T-cell (primary cell): ENCODE results near the gene TRMT6. TPM values are rescaled to one million over a fixed set of nuclear protein-coding genes. Genes with fewer than 3 reads are reported as not detected.

Source experiments
- ATAC-seq, 4 experiments: fragments of 200-7000 bp in 3 of 4; fragments of 150-1000 bp in 1 of 4; cut with Tn5 transposase; replicated peaks in 1 of 4; 1 replicate in 3 of 4; 2 replicates in 1 of 4; pipeline ENCODE4 v1.10.0; 2021; ENCODE audit warnings: moderate library complexity in 3 of 4, mild to moderate bottlenecking in 2 of 4, moderate number of reproducible peaks in 1 of 4
- CTCF ChIA-PET, 2 donors: fragments of 300-600 bp; sonication (Branson Sonifier 250); formaldehyde crosslinking; loops; one replicate each; lab custom pipeline; 2022; ENCODE audit warnings: antibody characterized with exemption in 2 of 2; lab: Charles Lee
- POLR2A ChIA-PET, 2 donors: fragments of 300-600 bp; sonication (Branson Sonifier 250); formaldehyde crosslinking; loops; one replicate each; lab custom pipeline; 2022; ENCODE audit warnings: antibody characterized with exemption in 2 of 2; lab: Charles Lee
- DNase-seq, 35 experiments: peaks; one replicate each; pipeline versions ENCODE4 v3.0.0 to v3.0.0-alpha.2; 2013 to 2023
- H3K27ac ChIP-seq: one replicate; pipeline ENCODE4 v1.5.1; 2013; ENCODE audit warnings: low read length
- H3K27me3 ChIP-seq, 2 experiments: replicated peaks in 1 of 2; 1 replicate in 1 of 2; 2 replicates in 1 of 2; pipeline versions ENCODE4 v1.6.1 to v1.7.0; 2013; ENCODE audit warnings: low read length in 1 of 2, mixed read lengths in 1 of 2; ENCODE audit not compliant: control insufficient read depth in 2 of 2, insufficient read depth in 2 of 2; ENCODE audit errors: extremely low read depth in 1 of 2
- H3K36me3 ChIP-seq, 2 donors: 1 replicate in 1 of 2; 2 replicates in 1 of 2; pipeline versions ENCODE4 v1.6.1 to v1.7.0; 2013; ENCODE audit warnings: low read length in 1 of 2; ENCODE audit not compliant: control insufficient read depth in 2 of 2, insufficient read depth in 1 of 2; ENCODE audit errors: extremely low read depth in 1 of 2
- H3K4me1 ChIP-seq, 2 experiments: 1 replicate in 1 of 2; 2 replicates in 1 of 2; pipeline versions ENCODE4 v1.6.1 to v1.7.0; 2013; ENCODE audit warnings: low read length in 2 of 2, mixed read lengths in 1 of 2; ENCODE audit not compliant: insufficient read depth in 2 of 2, control insufficient read depth in 1 of 2; ENCODE audit errors: extremely low read depth in 1 of 2
- H3K4me3 ChIP-seq, 2 donors: 1 replicate in 1 of 2; 2 replicates in 1 of 2; pipeline versions ENCODE4 v1.5.1 to v1.7.0; 2013; ENCODE audit warnings: mild to moderate bottlenecking in 2 of 2, low read length in 1 of 2, moderate library complexity in 1 of 2; ENCODE audit not compliant: control insufficient read depth in 1 of 2; ENCODE audit errors: extremely low read depth in 1 of 2
- H3K9me3 ChIP-seq: 2 replicates; pipeline ENCODE4 v1.7.0; 2013
- H3K27ac Mint-ChIP-seq, 2 donors: one replicate each; pipeline ENCODE4 v1.8.0; 2020 to 2021; ENCODE audit warnings: mild to moderate bottlenecking in 2 of 2, mixed read lengths in 2 of 2
- H3K27me3 Mint-ChIP-seq, 2 donors: one replicate each; pipeline ENCODE4 v1.8.0; 2021 to 2022; ENCODE audit warnings: mixed read lengths in 2 of 2
- H3K36me3 Mint-ChIP-seq: one replicate; pipeline ENCODE4 v1.8.0; 2021; ENCODE audit warnings: mixed read lengths
- H3K4me1 Mint-ChIP-seq, 3 donors: one replicate each; pipeline ENCODE4 v1.8.0; 2020 to 2022; ENCODE audit warnings: mixed read lengths in 3 of 3, mild to moderate bottlenecking in 1 of 3
- H3K4me3 Mint-ChIP-seq, 3 donors: one replicate each; pipeline ENCODE4 v1.8.0; 2020 to 2022; ENCODE audit warnings: mild to moderate bottlenecking in 3 of 3, mixed read lengths in 3 of 3, moderate library complexity in 3 of 3
- H3K9me3 Mint-ChIP-seq, 3 donors: one replicate each; pipeline ENCODE4 v1.8.0; 2020 to 2022; ENCODE audit warnings: mixed read lengths in 3 of 3
- whole genome bisulfite sequencing: methylation state at CpG from one replicate; pipeline ENCODE4 v1.1.5; 2013; ENCODE audit warnings: missing lambda C conversion rate; ENCODE audit not compliant: insufficient coverage; 5-methylcytosine and 5-hydroxymethylcytosine counted together
- total RNA-seq, 35 experiments: library from RNA in 6 of 35; stranded (reverse) in 6 of 35; fragments of 120-200 nt in 1 of 35; gene quantifications; one replicate each; pipeline versions ENCODE4 v1.2.1 to v1.2.4 and lab custom pipeline; 2013 to 2026

TRMT6 gene
- total RNA-seq, 5 donors from 2014 or later (not counting 1 experiment from before 2014, with no cell fraction given), result 9.4 to 14.6 (median 13.6) TPM

DNA sequence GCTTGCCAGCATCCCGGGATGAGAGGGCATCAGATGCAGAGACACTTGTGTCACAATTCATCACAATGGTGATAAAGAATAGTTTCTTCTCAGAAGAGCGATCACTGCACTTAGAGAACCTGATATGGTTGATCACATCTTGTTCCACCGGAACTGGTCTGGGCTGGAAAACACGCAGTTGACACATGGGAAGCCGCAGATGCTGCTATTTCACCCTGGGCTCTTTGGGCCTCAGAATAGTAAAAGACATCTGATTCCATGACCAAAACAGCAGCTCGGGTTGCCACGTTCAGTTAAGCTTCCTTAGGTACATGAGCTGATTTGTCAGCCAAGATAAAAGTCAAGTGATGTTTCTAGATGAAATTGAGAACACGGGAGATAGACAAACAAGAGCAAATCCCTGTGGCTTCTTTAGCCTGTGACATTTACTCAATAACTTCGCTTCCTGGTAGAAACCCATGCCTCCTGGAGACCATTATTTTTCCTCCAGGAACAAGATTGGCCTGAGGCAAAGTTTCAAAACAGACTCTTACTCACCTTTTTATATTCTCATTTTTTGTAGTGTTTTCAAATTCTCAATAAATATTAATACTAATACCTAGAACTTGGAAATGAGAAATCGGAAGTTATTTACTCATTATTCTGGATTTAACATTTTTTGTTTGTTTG, 59.4 kb downstream of the TRMT6 start:
- no peak for ATAC-seq
- no peak overlapping the region for H3K27ac ChIP-seq
- ChIA-PET CTCF (no interaction called here), POLR2A (no interaction called here)
- H3K9me3 ChIP-seq, result no peaks in the 10 kb centered on the region
- no peaks in the 10 kb centered on the region for H3K36me3 ChIP-seq
- H3K4me3 Mint-ChIP-seq, result no peak overlapping the region
- no peaks in the 10 kb centered on the region for H3K4me1 ChIP-seq
- no peaks in the 10 kb centered on the region for H3K4me1 Mint-ChIP-seq
- WGBS, result 79% methylated on average over 4 of the region's 10 CpGs
- H3K36me3 Mint-ChIP-seq, result no peaks in the 10 kb centered on the region
- H3K27me3 ChIP-seq, result peaks cover 0 to 6% of the 10 kb centered on the region in 2 experiments
- DNase-seq, result no peak
- H3K27ac Mint-ChIP-seq, result no peak overlapping the region
- no peak overlapping the region for H3K4me3 ChIP-seq
- peaks cover 9 to 16% of the 10 kb centered on the region in 2 donors for H3K27me3 Mint-ChIP-seq
- H3K9me3 Mint-ChIP-seq, result no peaks in the 10 kb centered on the region

DNA sequence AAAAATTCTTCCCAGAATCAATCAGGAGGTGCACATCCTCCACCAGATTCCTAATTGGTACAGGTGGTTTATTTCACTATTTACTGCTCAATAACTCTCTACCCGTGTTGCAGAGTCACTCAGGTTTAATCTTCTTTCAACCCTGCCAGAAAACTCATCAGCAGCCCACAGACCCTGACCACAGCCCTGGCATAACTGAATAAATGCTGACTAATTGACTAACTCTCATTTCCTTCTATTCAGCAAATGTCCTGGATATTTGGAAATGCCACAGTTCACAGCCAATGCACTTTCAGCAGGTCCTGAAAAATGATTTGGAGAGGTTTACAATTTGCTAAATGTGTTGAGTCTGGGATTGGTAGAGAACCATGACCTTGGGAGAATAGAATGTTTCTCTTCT, 62.3 kb downstream of the TRMT6 start:
- ChIA-PET POLR2A (no interaction called here), CTCF (no interaction called here)
- Mint-ChIP-seq H3K4me1 (no peaks in the 10 kb centered on the region), H3K36me3 (no peaks in the 10 kb centered on the region), H3K27ac (no peak overlapping the region), H3K4me3 (no peak overlapping the region), H3K9me3 (no peaks in the 10 kb centered on the region), H3K27me3 (peaks cover 5 to 9% of the 10 kb centered on the region in 2 donors)
- ATAC-seq, result no peak
- Histone ChIP-seq H3K4me3 (no peak overlapping the region), H3K27ac (no peak overlapping the region), H3K27me3 (peaks cover 0 to 6% of the 10 kb centered on the region in 2 experiments), H3K36me3 (no peaks in the 10 kb centered on the region), H3K9me3 (no peaks in the 10 kb centered on the region), H3K4me1 (no peaks in the 10 kb centered on the region)
- DNase-seq, result no peak
- 0% methylated on average over 1 of the region's 1 CpG for WGBS

DNA sequence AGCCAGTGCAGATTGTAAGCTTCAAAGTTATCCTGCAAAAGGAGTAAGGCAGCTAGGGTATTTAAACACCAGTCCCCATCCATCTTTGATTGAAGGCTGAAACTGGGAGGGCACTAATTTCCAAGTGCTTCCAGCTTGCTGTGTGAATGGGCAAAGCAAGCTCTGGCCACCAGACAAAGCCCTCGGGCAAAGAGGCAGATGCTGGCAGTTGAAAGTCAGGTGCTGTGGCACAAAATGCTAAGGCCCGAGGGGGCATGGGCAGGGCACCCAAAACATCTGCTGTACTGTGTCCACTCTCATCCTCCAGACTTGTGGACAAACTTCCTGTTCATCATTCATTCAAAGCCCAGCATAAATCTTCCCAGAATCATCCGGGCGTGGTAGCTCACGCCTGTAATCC, 62.9 kb downstream of the TRMT6 start:
- CTCF ChIA-PET, result no interaction called here
- H3K4me1 ChIP-seq, result no peaks in the 10 kb centered on the region

More for the DNA sequence above, 62.9 kb downstream of the TRMT6 start:
- 84% methylated on average over 4 of the region's 5 CpGs for WGBS
- Mint-ChIP-seq H3K27ac (no peak overlapping the region), H3K4me3 (no peak overlapping the region), H3K36me3 (no peaks in the 10 kb centered on the region), H3K9me3 (no peaks in the 10 kb centered on the region), H3K27me3 (peaks cover 7 to 9% of the 10 kb centered on the region in 2 donors), H3K4me1 (no peaks in the 10 kb centered on the region)
- Histone ChIP-seq H3K27me3 (peaks cover 0 to 6% of the 10 kb centered on the region in 2 experiments), H3K9me3 (no peaks in the 10 kb centered on the region), H3K36me3 (no peaks in the 10 kb centered on the region), H3K4me3 (no peak overlapping the region), H3K27ac (no peak overlapping the region)
- POLR2A ChIA-PET, result no interaction called here
- ATAC-seq (no peak), DNase-seq (no peak)

Other genes starting within 250 kb of the TRMT6 start
- 10 to 100 TPM; 10.0 to 15.8 (median 14.2) TPM for gene SHLD1, start 200.1 kb downstream of the TRMT6 start, total RNA-seq
- gene CHGB, start 39.0 kb downstream of the TRMT6 start, total RNA-seq, result under 1 TPM in 3 of 5 donors, not detected in 2; 0.09 to 0.41 (median 0.13) TPM
- 1 to 10 TPM; 4.4 to 8.3 (median 7.3) TPM for gene MCM8, start 119 bp upstream of the TRMT6 start, total RNA-seq
- gene CRLS1, start 55.6 kb upstream of the TRMT6 start, total RNA-seq, result 10 to 100 TPM; 16.6 to 24.2 (median 18.4) TPM
- under 1 TPM in 2 of 5 donors, not detected in 3; 0.09 TPM for gene LRRN4, start 103.5 kb upstream of the TRMT6 start, total RNA-seq
- under 1 TPM in 2 of 5 donors, not detected in 3; 0.20 to 0.22 TPM for gene FERMT1, start 172.5 kb upstream of the TRMT6 start, total RNA-seq